IPS-NIHi11 (cell line): Measurements from ENCODE around the gene ARIH2.

ENCODE experiments used
- DNase-seq: peaks from one replicate; pipeline ENCODE4 v3.0.0; 2012; ENCODE audit warnings: mixed read lengths, low spot score

The ARIH2 gene

GRCh38 chr3:48929358-48930035 lies 10.9 kb downstream of the ARIH2 start:
- DNase-seq, result no peak

GRCh38 chr3:48930590-48930989 lies 11.9 kb downstream of the ARIH2 start:
- DNase-seq, result no peak

GRCh38 chr3:48931944-48932580 lies 13.4 kb downstream of the ARIH2 start:
- no peak for DNase-seq

GRCh38 chr3:48934333-48934991 lies 15.8 kb downstream of the ARIH2 start:
- DNase-seq, result no peak

- no peak for DNase-seq
Observed at GRCh38 chr3:48935530-48935929, 16.9 kb downstream of the ARIH2 start.

GRCh38 chr3:48938156-48938555 lies 19.5 kb downstream of the ARIH2 start:
- DNase-seq, result no peak

GRCh38 chr3:48938689-48939088 lies 20.0 kb downstream of the ARIH2 start:
- no peak for DNase-seq

GRCh38 chr3:48945432-48945831 lies 26.8 kb downstream of the ARIH2 start:
- no peak for DNase-seq

- no peak for DNase-seq
Observed at GRCh38 chr3:48945891-48946549, 27.4 kb downstream of the ARIH2 start.

- no peak for DNase-seq
Observed at GRCh38 chr3:48949376-48949717, 30.7 kb downstream of the ARIH2 start.

- no peak for DNase-seq
Observed at GRCh38 chr3:48950051-48950450, 31.4 kb downstream of the ARIH2 start.

GRCh38 chr3:48951764-48952163 lies 33.1 kb downstream of the ARIH2 start:
- no peak for DNase-seq

GRCh38 chr3:48952510-48953118 lies 34.0 kb downstream of the ARIH2 start:
- DNase-seq, result peak; percentile 55

- no peak for DNase-seq
Observed at GRCh38 chr3:48957006-48957705, 38.5 kb downstream of the ARIH2 start.

- no peak for DNase-seq
Observed at GRCh38 chr3:48960841-48961413, 42.3 kb downstream of the ARIH2 start.

GRCh38 chr3:48962340-48962739 lies 43.7 kb downstream of the ARIH2 start:
- DNase-seq, result no peak

GRCh38 chr3:48962939-48963338 lies 44.3 kb downstream of the ARIH2 start:
- no peak for DNase-seq

GRCh38 chr3:48963591-48963990 lies 44.9 kb downstream of the ARIH2 start:
- DNase-seq, result no peak

- no peak for DNase-seq
Observed at GRCh38 chr3:48966367-48966766, 47.7 kb downstream of the ARIH2 start.

- no peak for DNase-seq
Observed at GRCh38 chr3:48966876-48967361, 48.3 kb downstream of the ARIH2 start.

GRCh38 chr3:48970586-48970985 lies 51.9 kb downstream of the ARIH2 start:
- no peak for DNase-seq
